Tibial artery (tissue), 4 donors: ENCODE data around the gene TRPV6.

Experiments
- DNase-seq, 2 donors: peaks; one replicate each; pipeline ENCODE4 v3.0.0-alpha.2; 2019
- H3K27ac ChIP-seq, 2 donors: fragments of 200-600 bp; sonication (generic) in 1 of 2; 1 replicate in 1 of 2; 2 replicates in 1 of 2; pipeline ENCODE4 v1.5.1; 2018 to 2019; ENCODE audit warnings: mild to moderate bottlenecking in 1 of 2
- H3K27me3 ChIP-seq, 2 donors: fragments of 200-600 bp; sonication (generic) in 1 of 2; one replicate each; pipeline versions ENCODE4 v1.5.1 to v1.6.0; 2016 to 2019
- H3K36me3 ChIP-seq, 3 donors: fragments of 200-600 bp; sonication (generic) in 2 of 3; one replicate each; pipeline ENCODE4 v1.5.1; 2016 to 2019; ENCODE audit warnings: mild to moderate bottlenecking in 2 of 3
- H3K4me1 ChIP-seq, 4 donors: fragments of 200-600 bp; sonication (generic) in 2 of 4; 1 replicate in 3 of 4; 2 replicates in 1 of 4; pipeline ENCODE4 v1.5.1; 2016 to 2019
- H3K4me3 ChIP-seq, 2 donors: fragments of 200-600 bp; sonication (generic) in 1 of 2; 1 replicate in 1 of 2; 2 replicates in 1 of 2; pipeline ENCODE4 v1.5.1; 2018 to 2019; ENCODE audit warnings: mild to moderate bottlenecking in 2 of 2
- H3K9me3 ChIP-seq, 3 donors: fragments of 200-600 bp; sonication (generic) in 1 of 3; one replicate each; pipeline ENCODE4 v1.5.1; 2016 to 2019
- CTCF ChIP-seq, 2 experiments: fragments of 200-600 bp in 1 of 2; fragments of 450-650 bp in 1 of 2; IDR thresholded peaks; one replicate each; pipeline ENCODE4 v1.5.1; 2017 to 2019; ENCODE audit warnings: antibody characterized with exemption in 2 of 2, mild to moderate bottlenecking in 1 of 2, moderate library complexity in 1 of 2
- intact Hi-C: fragments of 100-400 bp; cut with DNase I; formaldehyde crosslinking; loops from one replicate; pipeline ENCODE4 v1.15.0; 2023; ENCODE audit warnings: low total_unique reads

The TRPV6 gene

GRCh38 chr7:142930126-142930730 is 44.7 kb upstream of the TRPV6 start:
- intact Hi-C loops, result no loop called here
- no peaks in the 10 kb centered on the region for H3K9me3 ChIP-seq
- DNase-seq, result no peak
- no peaks in the 10 kb centered on the region for H3K36me3 ChIP-seq
- no peak overlapping the region for H3K27ac ChIP-seq
- TF ChIP-seq CTCF (IDR thresholded peaks at IDR 0.05), result no peak
- H3K4me1 ChIP-seq, result no peaks in the 10 kb centered on the region
- peaks cover 0 to 3% of the 10 kb centered on the region in 2 donors for H3K27me3 ChIP-seq
- no peak overlapping the region for H3K4me3 ChIP-seq

GRCh38 chr7:142927949-142928348 is 42.4 kb upstream of the TRPV6 start:
- Histone ChIP-seq H3K4me3 (no peak overlapping the region), H3K27ac (no peak overlapping the region)
- no peak for DNase-seq

DNA sequence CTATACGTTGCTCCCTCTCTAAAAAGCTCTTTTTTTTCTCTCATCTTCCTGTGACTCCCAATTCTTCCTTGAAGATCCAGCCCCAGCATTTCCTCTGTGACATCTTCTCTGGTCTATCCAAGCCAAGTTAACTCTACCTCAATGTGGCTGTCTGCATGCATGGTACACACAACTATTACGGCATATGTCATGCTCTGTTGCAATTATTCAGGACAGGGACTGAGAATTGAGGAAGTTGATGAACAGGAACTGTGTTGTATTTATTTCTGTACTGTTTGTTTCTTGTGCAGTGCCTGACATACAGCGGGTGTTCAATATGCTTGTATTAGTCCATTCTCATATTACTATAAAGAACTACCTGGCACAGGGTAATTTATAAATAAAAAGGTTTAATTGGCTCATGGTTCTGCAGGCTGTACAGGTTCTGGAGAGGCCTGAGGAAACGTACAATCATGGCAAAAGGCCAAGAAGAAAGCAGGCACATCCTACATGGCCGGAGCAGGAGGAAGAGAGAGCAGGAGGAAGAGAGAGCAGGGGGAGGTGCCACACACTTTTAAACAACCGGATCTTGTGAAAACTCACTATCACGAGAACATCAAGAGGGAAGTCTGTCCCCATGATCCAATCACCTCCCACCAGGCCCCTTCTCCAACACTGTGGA is 41.7 kb upstream of the TRPV6 start:
- H3K27ac ChIP-seq, result no peak overlapping the region
- no peaks in the 10 kb centered on the region for H3K4me1 ChIP-seq
- no peaks in the 10 kb centered on the region for H3K27me3 ChIP-seq
- no peaks in the 10 kb centered on the region for H3K36me3 ChIP-seq
- no peak overlapping the region for H3K4me3 ChIP-seq
- H3K9me3 ChIP-seq, result no peaks in the 10 kb centered on the region
- intact Hi-C loops, result no loop called here
- no peak for DNase-seq
- no peak for TF ChIP-seq CTCF (IDR thresholded peaks at IDR 0.05)

More at GRCh38 chr7:142927949-142928348, 42.4 kb upstream of the TRPV6 start:
- intact Hi-C loops, result no loop called here
- no peaks in the 10 kb centered on the region for H3K36me3 ChIP-seq
- H3K9me3 ChIP-seq, result no peaks in the 10 kb centered on the region
- no peaks in the 10 kb centered on the region for H3K4me1 ChIP-seq
- no peak for TF ChIP-seq CTCF (IDR thresholded peaks at IDR 0.05)
- no peaks in the 10 kb centered on the region for H3K27me3 ChIP-seq

GRCh38 chr7:142925413-142925812 is 39.9 kb upstream of the TRPV6 start:
- DNase-seq, result no peak
- H3K27ac ChIP-seq, result no peak overlapping the region
- H3K9me3 ChIP-seq, result no peaks in the 10 kb centered on the region
- no peak for TF ChIP-seq CTCF (IDR thresholded peaks at IDR 0.05)
- H3K4me1 ChIP-seq, result no peaks in the 10 kb centered on the region
- H3K27me3 ChIP-seq, result no peaks in the 10 kb centered on the region
- no peak overlapping the region for H3K4me3 ChIP-seq
- intact Hi-C loops, result no loop called here
- no peaks in the 10 kb centered on the region for H3K36me3 ChIP-seq

GRCh38 chr7:142923391-142923790 is 37.8 kb upstream of the TRPV6 start:
- no peak for TF ChIP-seq CTCF (IDR thresholded peaks at IDR 0.05)
- Histone ChIP-seq H3K9me3 (no peaks in the 10 kb centered on the region), H3K27me3 (peaks cover 0 to 6% of the 10 kb centered on the region in 2 donors), H3K4me3 (no peak overlapping the region), H3K27ac (no peak overlapping the region), H3K36me3 (no peaks in the 10 kb centered on the region), H3K4me1 (no peaks in the 10 kb centered on the region)
- intact Hi-C loops, result no loop called here
- no peak for DNase-seq
